ENCODE measurements around the gene ATP2B3.
A peak's percentile ranks its signal among the peaks of the same experiment; 100 is the strongest.

ATP2B3 gene

DNA sequence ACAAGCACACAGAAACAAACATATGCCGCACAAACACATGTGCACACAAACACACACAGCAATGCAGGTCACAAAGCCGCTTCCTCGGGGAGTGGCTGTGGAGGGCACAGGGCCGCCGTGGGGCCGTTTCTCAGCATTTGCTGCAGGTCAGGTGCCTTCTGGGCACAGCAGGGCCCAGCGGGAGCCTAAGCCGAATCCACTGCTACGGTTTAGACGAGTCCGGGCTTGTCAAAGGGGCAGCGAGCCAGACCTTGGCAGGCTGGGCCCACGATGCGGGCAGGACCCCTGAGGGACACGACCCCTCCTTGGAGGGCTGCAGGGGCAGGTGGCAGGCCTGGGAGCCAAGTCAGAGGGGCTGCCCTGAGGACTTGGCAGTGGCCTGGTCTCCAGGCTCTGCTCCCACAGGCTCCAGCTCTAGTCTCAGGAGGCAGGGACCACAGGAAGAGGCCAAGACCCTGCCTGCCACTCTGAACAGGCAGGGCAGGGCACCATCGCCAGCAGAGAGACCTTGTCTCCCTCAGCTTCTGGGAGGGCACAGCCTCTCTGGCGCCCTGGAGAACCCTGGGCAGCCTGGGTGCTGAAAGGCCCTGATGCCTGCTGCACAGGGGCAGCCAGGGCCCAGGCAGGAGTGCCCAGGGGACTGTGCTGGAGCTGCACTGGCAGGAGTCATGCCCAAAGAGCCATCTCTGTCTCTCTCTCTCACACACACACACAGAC lies 5.5 kb upstream of the ATP2B3 start:
- DNase-seq, result no peak

DNA sequence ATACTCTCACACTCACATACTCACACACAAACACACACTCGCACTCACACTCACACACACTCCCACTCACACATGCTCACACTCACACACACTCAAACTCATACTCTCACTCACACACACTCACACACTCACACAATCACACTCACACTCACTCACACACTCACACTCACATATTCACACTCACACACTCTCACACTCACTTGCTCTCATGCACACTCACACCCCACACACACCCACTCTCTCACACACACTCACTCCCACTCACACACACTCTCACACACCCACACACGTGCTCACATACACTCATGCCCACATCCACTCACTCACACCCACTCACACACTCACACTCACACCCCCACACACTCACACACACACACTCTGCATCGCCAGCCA lies 4.9 kb upstream of the ATP2B3 start:
- no peak for DNase-seq

DNA sequence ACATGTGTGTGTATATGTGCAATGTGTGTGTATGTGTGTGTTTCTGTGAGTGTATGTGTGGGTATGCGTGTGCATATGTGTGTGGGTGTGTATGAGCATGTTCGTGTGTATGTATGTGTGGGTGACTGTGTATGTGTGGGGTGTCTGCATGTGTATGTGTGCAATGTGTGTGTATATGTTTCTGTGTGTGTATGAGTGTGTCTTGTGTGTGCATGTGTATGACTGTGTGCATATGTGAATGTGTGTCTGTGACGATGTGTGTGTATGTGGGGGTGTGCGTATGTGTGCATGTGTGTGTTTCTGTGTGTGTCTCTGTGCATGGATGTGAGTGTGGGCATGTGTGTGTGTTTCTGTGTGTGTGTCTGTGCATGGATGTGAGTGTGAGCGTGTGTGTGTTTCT lies 4.2 kb upstream of the ATP2B3 start:
- DNase-seq, result no peak

DNA sequence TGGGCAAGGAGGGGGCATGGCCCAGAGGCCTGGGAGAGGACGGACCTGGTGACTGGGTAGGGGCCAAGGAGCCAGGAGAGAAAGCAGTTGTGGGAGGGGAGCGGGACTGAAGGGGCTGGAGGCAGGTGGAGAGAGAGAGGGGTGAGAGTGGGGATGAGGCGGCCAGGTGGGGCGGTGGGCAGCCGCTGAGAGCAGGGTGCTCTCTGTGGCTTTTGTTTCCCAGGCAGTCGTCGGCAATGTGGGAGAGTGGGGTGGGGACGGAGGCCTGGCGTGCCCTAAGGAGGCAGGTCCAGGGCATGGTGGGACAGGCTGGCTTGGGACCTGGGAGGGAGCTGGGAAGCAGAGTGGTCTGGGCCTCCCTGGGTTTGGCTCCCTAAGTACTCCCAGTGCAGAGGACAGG lies 3.2 kb upstream of the ATP2B3 start:
- DNase-seq, result no peak

DNA sequence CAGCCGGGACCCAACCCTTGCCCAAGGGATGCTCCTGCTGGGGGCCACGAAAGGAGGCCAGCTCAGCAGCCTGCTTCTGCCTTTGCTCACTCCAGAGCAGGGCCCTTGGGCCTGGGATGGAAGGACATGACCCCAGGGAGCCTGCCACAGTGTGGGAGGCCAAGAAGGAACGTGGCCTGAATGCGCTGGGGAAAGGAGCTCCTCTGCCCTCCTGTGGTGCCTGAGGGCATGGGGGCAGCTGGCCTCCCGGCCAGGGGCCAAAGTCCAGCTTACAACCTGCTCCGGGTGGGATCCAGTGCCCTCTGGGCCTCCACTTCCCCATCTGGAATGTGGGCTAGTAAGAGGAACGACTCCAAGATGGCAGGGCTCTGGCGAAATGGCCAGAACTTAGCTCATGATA lies 2.0 kb upstream of the ATP2B3 start:
- no peak for DNase-seq

DNA sequence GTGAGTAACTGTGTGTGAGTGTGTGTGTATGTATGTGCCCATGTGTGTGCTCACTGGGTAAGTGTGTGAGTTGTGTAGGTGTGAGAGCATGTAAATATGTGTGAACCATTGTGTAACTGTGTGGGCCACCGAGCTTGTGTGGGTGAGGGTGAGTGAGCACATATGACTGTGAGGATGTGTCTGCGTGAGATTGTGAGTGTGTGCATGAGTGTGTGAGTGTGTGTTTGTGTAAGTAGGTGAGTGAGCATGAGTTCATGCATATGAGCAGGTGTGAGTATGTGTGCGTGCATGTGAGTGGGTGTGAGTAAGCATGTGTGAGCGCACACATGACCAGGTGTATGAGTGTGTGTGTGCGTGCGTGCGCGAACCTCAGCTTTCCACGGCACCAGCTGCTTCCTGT lies 1.4 kb upstream of the ATP2B3 start:
- no peak for DNase-seq

DNA sequence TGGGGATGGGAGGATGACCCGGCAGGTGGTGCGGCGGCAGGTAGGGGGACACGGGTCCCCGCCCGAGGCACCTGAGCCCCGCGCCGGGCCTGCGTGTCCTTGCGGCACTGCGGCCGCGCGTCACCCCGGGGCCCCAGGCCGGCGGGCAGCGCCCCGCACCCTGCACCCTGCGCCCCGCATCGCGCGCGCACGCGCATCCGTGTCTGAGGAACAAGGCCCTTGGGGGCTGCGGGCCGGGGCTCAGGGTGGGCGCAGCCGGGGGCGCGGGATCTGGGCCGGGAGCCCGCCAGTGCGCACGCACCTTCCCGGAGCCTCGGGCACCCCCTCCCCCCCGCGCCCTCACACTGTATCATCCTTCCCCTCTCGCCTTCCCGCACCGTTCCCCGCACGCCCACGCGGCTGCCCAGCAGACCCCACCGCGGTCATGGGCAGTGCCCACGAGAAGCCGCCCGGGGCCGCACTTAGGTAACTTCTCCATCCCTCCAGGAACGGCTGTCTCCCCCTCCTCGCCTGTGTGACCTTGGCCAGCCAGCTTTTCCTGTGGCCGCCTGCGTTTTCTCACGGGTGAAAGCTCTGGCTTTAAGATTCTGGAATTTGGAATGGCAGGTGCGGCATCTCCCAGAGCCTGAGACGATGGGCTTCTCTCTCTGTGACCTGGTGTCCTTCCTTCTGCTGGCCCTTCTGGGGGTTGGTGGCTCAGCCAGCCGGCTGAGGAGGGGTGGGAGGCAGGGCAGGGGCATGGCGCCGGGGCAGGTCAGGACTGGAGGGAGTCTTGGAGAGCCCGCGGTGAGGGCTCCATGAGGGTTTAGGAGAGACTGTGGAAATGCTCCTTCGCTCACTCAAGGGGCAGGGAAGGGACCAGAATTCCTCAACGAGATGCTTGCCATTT lies 748 bp downstream of the ATP2B3 start:
- DNase-seq, result no peak

DNA sequence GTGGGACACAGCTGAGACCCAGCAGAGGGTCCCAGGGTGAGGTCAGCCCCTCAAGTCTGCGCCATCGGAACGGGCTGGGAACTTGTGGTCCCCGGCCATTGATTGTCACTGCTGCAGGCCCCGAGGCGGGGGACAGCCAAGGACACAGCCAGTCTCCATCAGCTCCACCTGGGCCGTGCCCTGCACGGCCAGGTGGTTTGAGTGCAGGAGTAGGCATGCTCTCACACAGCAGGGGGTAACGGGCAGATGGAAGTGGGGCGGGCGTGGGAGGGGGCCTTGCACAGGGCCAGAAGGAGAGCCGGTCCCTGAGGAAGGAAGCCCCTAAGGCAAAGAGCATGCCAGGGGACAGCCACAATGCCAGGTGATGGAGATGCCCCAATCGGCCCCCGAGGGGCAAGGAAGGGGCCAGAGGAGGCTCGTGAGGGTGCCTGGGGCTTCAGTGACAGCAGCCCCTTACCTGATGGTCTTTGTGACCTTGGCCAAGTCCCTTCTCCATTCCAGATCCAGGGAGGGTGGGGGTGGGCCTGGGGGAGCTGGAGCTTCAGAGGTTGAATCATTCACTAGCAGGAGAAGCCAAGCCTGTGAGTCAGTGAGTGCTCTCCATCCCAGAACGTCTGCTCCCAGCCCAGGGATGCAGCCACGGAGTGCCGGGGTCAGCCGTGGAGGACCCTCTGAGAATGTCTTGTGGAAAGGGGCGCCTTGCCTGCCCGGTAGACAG lies 2.3 kb downstream of the ATP2B3 start:
- no peak for DNase-seq

DNA sequence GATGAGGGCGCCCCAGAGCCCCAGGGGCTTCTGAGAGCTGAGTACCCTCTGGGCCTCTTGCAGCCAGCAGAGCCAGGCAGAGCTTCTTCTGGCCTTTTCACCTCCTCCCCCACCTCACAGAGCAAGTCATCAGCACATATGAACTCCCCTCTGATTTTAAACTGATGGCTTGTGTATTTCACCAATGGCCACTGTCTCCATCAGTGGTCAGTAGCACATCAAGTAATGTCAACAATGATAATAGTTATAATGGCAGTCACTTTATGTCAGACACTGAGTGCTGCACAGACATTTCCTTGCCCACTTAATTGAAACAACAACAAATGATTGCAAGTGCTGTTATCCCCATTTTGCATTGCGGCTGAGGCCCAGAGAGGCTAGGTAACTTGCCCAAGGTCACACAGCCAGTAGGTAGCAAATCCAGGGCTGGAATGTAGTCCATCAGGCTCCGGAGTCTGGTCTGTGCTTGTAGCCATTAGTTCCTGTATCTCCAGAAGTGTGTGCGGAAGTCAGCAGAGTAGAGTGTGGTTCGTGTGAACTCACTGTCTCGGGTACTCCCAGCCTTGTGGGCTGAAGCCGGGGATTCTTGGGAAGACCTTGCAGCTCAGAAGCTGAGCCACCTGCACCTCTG lies 3.0 kb downstream of the ATP2B3 start:
- no peak for DNase-seq

DNA sequence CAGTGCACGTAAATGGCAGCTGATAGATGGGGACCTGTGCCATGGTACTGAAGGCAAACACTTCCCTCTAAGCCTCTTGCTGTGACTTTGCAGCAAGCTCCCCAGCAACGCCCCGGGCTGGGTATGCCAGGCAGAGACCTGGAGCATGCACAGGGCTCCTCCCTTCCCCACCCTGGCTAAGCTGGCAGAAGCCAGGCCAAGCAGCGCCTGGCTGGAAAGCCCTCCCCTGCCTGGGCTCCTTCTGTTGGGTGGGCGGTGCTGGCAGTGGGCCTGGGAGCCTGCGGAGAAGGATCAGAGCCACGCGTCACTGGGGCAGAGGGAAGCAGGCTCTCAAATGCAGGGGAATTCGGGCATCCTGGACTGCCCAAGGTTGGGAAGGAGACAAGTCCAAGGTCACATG lies 3.6 kb downstream of the ATP2B3 start:
- peak; percentile 40 for DNase-seq

DNA sequence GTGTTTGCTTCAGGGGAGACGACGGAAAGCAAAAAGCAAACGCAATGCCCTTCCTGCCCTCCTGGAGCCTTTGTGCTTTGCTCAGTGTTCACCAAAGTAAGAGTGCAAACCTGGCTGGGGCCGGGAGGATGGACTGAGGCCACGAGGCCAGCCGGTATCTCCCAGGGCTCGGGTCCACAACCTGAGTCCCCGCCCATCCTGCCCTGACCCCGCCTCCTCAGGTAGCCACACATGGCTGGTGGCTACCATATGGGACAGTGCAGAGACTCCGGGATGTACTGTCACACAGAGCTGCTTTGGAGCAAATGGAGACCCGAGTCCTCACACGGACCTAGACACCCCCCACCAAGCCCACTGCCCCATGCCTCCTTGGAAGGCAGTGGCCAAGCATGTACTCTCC lies 4.8 kb downstream of the ATP2B3 start:
- DNase-seq, result no peak

DNA sequence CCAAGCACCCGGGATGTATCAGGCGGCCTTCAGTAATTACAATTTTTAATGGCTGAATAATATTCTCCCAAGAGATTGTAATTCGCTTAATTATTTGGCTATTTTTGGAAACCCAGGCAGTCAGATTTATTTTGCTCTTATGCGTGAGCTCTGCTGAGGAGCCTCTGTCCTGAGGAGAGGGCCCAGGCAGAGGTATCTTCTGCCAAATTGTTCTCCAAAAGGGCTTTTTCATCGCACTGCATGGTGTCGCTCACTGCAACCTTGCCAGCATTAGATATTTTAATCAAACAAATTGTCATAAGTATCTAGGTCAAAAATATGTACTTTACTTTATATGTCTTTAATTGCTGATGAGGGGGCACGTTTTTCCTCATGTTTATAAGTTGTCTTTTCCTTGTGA lies 5.8 kb downstream of the ATP2B3 start:
- no peak for DNase-seq

DNA sequence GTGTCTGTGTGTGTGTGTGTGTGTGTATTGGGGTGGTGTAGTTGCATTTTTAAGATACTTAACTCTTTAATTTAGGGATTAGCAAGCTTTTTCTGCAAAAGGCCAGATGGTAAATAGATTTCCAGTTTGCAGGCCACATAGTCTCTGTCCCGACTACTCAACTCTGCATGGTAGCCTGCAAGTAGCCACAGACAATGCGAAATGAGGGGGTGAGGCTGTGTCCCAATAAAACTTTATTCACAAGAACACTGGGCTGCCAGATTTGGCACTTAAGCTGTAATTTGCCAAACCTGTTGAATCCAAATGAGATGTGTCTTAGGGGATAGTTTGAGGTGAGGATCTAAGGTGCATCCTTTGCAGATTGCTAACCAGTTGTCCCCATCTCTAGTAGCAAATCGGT lies 6.8 kb downstream of the ATP2B3 start:
- DNase-seq, result no peak

DNA sequence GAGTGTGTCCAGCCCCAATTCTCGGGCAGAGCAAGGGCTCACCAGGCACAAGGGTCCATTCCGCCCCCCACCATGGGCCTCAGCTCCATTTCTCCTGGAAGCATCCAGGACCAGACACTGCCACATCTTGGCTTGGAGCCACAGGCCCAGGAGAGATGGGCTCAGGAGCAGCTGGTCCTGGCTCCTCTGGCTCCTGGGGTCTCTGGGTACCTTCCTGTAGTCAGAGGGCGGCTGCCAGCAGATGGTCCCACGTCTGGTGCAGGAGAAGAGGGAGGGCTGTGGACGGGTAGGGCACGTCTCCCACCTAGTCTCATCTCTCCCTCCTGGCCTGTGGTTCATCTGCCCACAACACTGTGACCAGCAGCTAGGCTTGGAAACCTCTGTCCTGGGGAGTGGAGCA lies 8.0 kb downstream of the ATP2B3 start:
- DNase-seq, result peak; percentile 42

DNA sequence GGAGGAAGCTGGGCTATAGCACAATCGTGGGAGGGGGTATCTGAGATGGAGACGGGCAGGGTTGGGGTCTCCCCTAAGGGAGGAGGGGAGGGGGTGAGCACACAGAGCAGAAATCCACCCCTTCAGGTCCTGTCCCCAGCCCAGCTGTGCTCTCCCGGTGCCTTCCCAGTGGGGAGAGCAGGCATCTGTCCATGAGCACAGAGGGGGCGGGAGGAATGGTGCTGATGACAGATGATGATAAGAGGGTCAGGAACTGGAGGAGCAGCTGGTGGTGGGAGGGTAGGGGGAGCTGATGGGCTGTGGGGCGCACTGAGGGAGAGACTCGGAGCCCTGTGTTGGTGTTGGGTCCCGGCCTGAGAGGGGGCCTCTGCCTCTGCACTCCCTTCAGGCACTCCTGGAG lies 8.6 kb downstream of the ATP2B3 start:
- peak; percentile 67 for DNase-seq

DNA sequence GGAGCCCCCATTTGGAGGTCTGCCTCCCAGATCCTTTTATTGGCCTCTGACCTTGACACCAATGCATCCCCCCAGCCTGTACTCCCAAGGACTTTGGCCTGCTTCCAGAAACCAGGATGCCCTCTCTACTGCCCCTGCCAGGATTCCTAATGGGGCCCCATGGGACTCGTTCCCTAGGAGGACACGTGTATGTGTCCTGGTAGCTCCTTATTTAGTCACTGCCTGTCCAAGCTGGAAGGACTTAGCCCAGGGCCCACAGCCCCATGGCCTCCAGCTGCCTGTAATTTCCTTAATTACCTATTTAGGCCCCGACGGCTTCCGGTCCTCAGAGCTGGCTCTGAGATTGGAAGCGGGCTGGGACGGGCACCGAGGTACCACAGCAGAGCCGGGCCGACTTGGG lies 9.4 kb downstream of the ATP2B3 start:
- no peak for DNase-seq

DNA sequence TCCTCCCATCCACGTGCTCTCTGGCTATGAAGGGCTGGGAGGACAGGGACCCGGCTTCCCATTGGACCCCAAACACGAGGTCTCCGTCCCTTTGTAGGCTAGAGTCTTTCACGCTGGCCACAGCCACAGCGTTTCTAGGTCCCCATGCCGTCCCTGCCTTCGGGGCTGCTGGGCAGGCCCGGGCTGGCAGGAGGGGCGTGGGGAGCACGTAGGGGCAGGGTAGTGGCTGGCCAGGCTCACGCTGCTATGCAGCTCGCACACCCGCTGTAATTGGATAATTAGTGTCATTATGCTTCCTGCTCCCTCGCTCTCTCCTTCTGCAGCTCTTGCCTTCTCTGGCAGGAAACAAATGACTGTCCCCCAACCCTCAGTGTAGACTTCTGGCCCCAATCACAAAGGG lies 9.8 kb downstream of the ATP2B3 start:
- no peak for DNase-seq

DNA sequence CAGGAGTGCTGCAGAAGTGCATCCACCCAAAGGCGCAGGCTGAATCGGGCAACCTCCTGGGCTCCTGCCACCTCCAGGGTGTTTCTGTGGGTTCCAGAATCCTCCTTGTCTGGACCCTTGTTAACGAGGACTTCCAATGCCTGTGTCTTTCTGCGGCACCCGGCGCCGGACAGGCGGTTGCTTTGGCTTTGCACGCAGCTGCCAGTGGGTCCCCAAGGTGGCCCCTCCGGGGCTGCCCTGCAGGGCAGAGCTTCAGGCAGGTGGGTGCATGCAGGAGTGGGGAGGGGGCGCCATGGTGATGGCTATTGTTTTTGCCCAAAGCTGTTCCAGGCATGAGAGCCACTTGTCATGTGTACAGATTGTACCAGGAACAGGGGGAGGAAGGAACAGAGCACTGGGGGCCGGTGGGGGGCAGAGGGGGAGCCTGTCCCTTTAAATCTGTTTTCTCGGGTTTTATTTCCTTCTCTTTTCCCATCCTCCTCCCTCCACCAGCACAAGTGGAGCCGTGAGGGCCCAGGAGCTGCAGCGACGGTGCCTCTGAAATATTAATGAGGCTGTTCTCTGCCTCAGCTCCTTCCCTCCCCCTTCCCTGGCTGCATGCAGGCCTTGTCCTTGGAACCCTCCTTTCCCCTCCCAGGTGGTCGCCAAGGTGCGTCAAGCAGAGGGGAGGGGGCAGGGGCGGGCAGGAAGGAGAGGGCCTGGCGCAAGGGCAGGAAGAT lies 13.1 kb downstream of the ATP2B3 start:
- DNase-seq, result no peak

DNA sequence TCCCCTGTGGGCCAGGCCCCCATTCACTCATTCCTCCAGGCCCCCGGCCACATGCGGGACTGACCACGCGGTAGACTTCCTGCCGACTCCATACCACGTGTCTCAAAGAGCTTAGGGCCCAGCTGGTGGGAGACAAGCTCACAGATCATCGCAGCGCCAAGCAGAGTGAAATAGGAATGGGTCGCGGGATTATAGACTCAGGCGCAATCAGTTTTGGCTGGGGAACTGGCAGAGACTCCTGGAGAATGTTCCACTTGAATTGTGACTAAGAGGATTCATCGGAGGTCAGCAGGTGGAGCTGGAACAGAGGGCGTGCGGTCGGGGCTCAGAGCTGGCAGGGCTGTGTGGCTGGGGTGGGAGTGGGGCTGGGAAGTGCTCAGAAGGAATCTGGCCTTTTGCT lies 15.6 kb downstream of the ATP2B3 start:
- DNase-seq, result no peak

DNA sequence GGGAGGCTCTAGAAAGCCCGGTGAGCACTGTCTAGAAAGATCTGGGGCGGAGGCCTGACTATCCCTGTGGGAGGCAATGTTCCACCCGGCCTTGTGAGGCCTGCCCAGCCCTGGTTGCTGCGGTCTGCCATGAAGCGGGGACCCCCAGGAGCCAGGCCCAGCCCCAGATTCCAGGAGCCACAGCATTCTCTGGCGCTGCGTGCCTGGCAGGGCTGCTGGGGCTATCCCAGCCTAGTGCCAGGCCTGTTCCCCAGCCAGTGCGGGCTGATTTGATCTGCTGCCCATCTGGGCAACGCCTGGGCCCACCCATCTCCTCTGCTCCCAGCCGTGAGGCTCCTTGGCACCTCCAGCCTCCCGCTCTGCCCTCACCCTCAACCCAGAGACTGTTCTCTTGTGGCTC lies 19.6 kb downstream of the ATP2B3 start:
- no peak for DNase-seq

DNA sequence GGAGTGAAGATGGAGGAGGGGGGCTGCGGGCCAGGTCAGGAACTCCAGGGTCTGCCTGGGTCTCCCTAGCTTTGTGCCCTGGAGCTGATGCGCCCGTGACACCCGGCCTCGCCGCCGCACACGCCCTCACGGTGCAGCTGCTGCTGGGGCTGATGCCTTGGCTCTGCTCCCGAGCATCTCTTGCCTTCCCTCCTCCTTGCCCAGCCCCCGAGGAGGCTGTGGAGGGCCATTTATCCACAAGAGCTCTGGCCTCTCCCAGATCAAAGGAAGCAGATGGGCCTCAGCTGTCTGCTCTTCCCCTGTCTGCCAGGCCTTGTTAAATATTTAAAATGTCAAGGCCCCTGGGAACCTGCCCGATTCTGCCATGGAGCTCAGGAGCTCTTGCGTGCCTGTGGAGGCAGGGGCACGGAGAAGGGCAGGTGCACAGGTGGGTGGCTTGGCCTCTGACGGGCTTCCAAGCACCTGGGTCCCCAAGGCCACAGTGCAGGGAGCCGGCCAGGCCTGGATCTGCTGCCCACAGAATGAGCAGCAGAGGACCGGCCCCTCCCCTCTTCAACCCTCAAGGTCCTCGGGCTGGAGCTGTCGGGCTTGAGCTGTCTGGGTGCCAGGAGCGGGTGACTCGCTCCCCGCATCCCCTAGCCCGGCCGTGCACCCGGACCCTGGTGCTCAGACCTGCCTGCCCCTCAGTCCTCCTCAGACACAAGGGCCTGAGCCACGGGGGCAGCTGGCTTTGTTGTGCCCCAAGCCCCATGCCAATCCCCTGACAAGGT lies 20.3 kb downstream of the ATP2B3 start:
- DNase-seq, result peak; percentile 51

DNA sequence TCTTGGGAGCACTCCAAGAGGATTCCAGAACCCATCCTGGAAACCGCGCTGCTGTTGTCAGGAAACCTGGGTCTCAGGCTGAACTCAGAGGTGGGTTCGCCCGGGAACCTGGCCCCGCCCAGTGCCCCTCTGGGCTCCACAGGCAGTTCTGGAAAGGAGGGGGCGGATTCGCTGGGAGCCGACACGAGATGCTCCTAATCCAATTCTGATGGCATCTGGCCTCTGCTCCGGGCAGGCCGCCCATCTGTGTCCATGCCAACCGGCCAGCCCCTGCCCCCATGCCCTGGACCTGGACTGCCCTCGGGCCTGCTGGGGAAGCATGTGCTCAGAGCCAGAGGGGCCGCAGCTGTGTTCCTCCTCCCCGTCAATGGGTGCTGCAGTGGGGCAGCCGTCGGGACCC lies 21.0 kb downstream of the ATP2B3 start:
- no peak for DNase-seq
